Endothelial cell of umbilical vein (primary cell): ENCODE measurements around the gene CES1. TPM values are rescaled to one million over a fixed set of nuclear protein-coding genes. Genes with fewer than 3 reads are reported as not detected.
"Not testable (repeated sequence)": the region's sequence is repeated elsewhere in the genome, so short reads cannot be mapped to it uniquely, and the experiment has no call there.

ENCODE experiments used
- BruUV-seq: library from RNA; stranded (reverse); fragments of 400-500 nt; replicated peaks from 2 replicates; lab custom pipeline; 2021; lab: Mats Ljungman, UMichigan
- CTCF ChIA-PET: fragments of 300-600, 350-600 bp; sonication (Branson Sonifier 250); formaldehyde crosslinking; loops from one replicate; lab custom pipeline; 2021; ENCODE audit warnings: antibody characterized with exemption, inconsistent platforms; lab: Charles Lee
- POLR2A ChIA-PET: fragments of 300-600, 350-600 bp; sonication (Branson Sonifier 250); formaldehyde crosslinking; loops from one replicate; lab custom pipeline; 2021; ENCODE audit warnings: antibody characterized with exemption, inconsistent platforms; lab: Charles Lee
- DNase-seq: peaks from one replicate; pipeline ENCODE4 v3.0.0-alpha.2; 2011; ENCODE audit warnings: low read depth, low spot score
- FAIRE-seq: peaks from 2 replicates; lab custom pipeline; 2011; peaks lifted over from hg19 to GRCh38; lab: Jason Lieb, UNC
- H2AFZ ChIP-seq: 2 replicates; pipeline ENCODE4 v1.6.0; 2012; ENCODE audit warnings: low read depth, low read length, control low read depth, inconsistent platforms
- H3K27ac ChIP-seq: 2 replicates; pipeline ENCODE4 v1.5.1; 2011; ENCODE audit warnings: low read depth, mild to moderate bottlenecking, control low read depth, low read length, moderate library complexity; ENCODE audit not compliant: insufficient read depth
- H3K27me3 ChIP-seq, 2 experiments: 2 replicates each; pipeline versions ENCODE4 v1.6.0 to v1.6.1; 2011; ENCODE audit warnings: low read length in 2 of 2, mixed read lengths in 1 of 2; ENCODE audit not compliant: control insufficient read depth in 2 of 2, insufficient read depth in 2 of 2
- H3K36me3 ChIP-seq, 2 experiments: 2 replicates in 1 of 2; 3 replicates in 1 of 2; pipeline ENCODE4 v1.5.1; 2011; ENCODE audit warnings: low read length in 2 of 2, mild to moderate bottlenecking in 1 of 2, moderate library complexity in 1 of 2; ENCODE audit not compliant: control insufficient read depth in 2 of 2, insufficient read depth in 2 of 2; ENCODE audit errors: extremely low read depth in 1 of 2
- H3K4me1 ChIP-seq: 3 replicates; pipeline ENCODE4 v1.5.1; 2011; ENCODE audit warnings: mild to moderate bottlenecking, low read length; ENCODE audit not compliant: control insufficient read depth, insufficient read depth; ENCODE audit errors: extremely low read depth
- H3K4me2 ChIP-seq: 2 replicates; pipeline ENCODE4 v1.6.1; 2011; ENCODE audit warnings: low read length, control low read depth, mixed read lengths; ENCODE audit not compliant: insufficient read depth
- H3K4me3 ChIP-seq, 3 experiments: fragments of 200-600 bp in 1 of 3; sonication (generic), shearing (Covaris generic) in 1 of 3; replicated peaks in 1 of 3; 2 replicates each; pipeline ENCODE4 v1.5.1; 2011 to 2016; ENCODE audit warnings: control low read depth in 3 of 3, low read length in 3 of 3, mild to moderate bottlenecking in 2 of 3, inconsistent platforms in 1 of 3, low read depth in 1 of 3, moderate library complexity in 1 of 3; ENCODE audit not compliant: insufficient read depth in 1 of 3
- H3K79me2 ChIP-seq: 2 replicates; pipeline ENCODE4 v1.6.0; 2012; ENCODE audit warnings: low read length, inconsistent platforms; ENCODE audit not compliant: control insufficient read depth, insufficient read depth
- H3K9ac ChIP-seq: replicated peaks from 2 replicates; pipeline ENCODE3; 2011; ENCODE audit warnings: low read length, control low read depth; ENCODE audit not compliant: insufficient read depth; ENCODE audit errors: extremely low read depth
- H3K9me1 ChIP-seq: replicated peaks from 3 replicates; pipeline ENCODE4 v1.6.0; 2011; ENCODE audit warnings: mild to moderate bottlenecking, low read length; ENCODE audit not compliant: control insufficient read depth, insufficient read depth; ENCODE audit errors: extremely low read depth
- H3K9me3 ChIP-seq: replicated peaks from 2 replicates; pipeline ENCODE4 v1.5.1; 2012; ENCODE audit warnings: low read length, inconsistent platforms; ENCODE audit not compliant: control insufficient read depth, insufficient read depth
- H4K20me1 ChIP-seq: replicated peaks from 2 replicates; pipeline ENCODE3; 2011; ENCODE audit warnings: mild to moderate bottlenecking, low read length; ENCODE audit not compliant: control insufficient read depth, insufficient read depth; ENCODE audit errors: extremely low read depth
- MAX ChIP-seq: IDR thresholded peaks from 2 replicates; pipeline ENCODE4 v1.6.1; 2011; ENCODE audit not compliant: insufficient read depth, insufficient read length
- MYC ChIP-seq: IDR thresholded peaks from one replicate; pipeline ENCODE4 v1.6.1; 2011; ENCODE audit warnings: mild to moderate bottlenecking, low read depth, low read length
- POLR2A ChIP-seq: IDR thresholded peaks from 2 replicates; pipeline ENCODE4 v1.6.1; 2012; ENCODE audit warnings: low read depth, mild to moderate bottlenecking, control low read depth, low read length
- dilution Hi-C: fragments of 300-500 bp; cut with MboI; formaldehyde crosslinking; loops from one replicate; pipeline ENCODE4 v1.15.0; 2019; ENCODE audit warnings: low sequenced_read_pairs; ENCODE audit not compliant: extremely low pct_ligation_motif_present
- intact Hi-C: fragments of 100-400 bp; cut with micrococcal nuclease; formaldehyde crosslinking; loops from one replicate; pipeline ENCODE4 v1.10.0; 2022
- polyA plus RNA-seq, 4 experiments: library from polyadenylated mRNA; depleted of rRNA in 3 of 4; stranded (reverse) in 3 of 4; unstranded in 1 of 4; fragments of >200 nt; gene quantifications; 2 replicates each; pipeline versions ENCODE4 v1.2.1 to v1.2.3, GENCODE V29; 2011 to 2012; ENCODE audit warnings: missing spikeins in 1 of 4
- total RNA-seq: library from RNA; stranded (reverse); gene quantifications from 2 replicates; pipeline ENCODE4 v1.2.3, GENCODE V29; 2021

The CES1 gene
- total and polyA plus RNA-seq, 2 donors (not counting 3 experiments of a cell fraction or from before 2014, with no cell fraction given) = not detected

- intact Hi-C loops = no loop called here
- Histone ChIP-seq H3K4me1 (no peaks in the 10 kb centered on the region), H3K9ac (no peak overlapping the region), H2AFZ (no peak overlapping the region), H4K20me1 (no peaks in the 10 kb centered on the region), H3K9me3 (no peaks in the 10 kb centered on the region), H3K4me3 (no peak overlapping the region), H3K9me1 (no peaks in the 10 kb centered on the region), H3K27me3 (no peaks in the 10 kb centered on the region), H3K36me3 (no peaks in the 10 kb centered on the region), H3K27ac (no peak overlapping the region), H3K4me2 (no peak overlapping the region), H3K79me2 (no peaks in the 10 kb centered on the region)
- FAIRE-seq = no peak
- ChIA-PET CTCF (no interaction called here), POLR2A (no interaction called here)
- TF ChIP-seq MAX = no peak
- TF ChIP-seq MYC = no peak
- no peak for TF ChIP-seq POLR2A
- BruUV-seq = no TSS peak
- no peak for DNase-seq
- dilution Hi-C loops = no loop called here
Measured at GRCh38 chr16:55815320-55815719, 17.6 kb downstream of the CES1 start.

- CTCF ChIA-PET, POLR2A ChIA-PET, H3K79me2 ChIP-seq, H3K27me3 ChIP-seq, H3K9me3 ChIP-seq, H3K9ac ChIP-seq, H3K4me2 ChIP-seq, DNase-seq, BruUV-seq, H4K20me1 ChIP-seq, H3K4me1 ChIP-seq, intact Hi-C loops, FAIRE-seq, H2AFZ ChIP-seq, H3K36me3 ChIP-seq, dilution Hi-C loops, H3K4me3 ChIP-seq, H3K27ac ChIP-seq, H3K9me1 ChIP-seq: not testable (repeated sequence)
Measured at GRCh38 chr16:55814174-55814573, 18.7 kb downstream of the CES1 start.

GRCh38 chr16:55813730-55814129 is 19.2 kb downstream of the CES1 start:
- H3K27ac ChIP-seq, H3K4me3 ChIP-seq, H2AFZ ChIP-seq, DNase-seq, H4K20me1 ChIP-seq, H3K4me1 ChIP-seq, POLR2A ChIA-PET, H3K9me3 ChIP-seq, dilution Hi-C loops, H3K4me2 ChIP-seq, BruUV-seq, CTCF ChIA-PET, intact Hi-C loops, H3K9me1 ChIP-seq, FAIRE-seq, H3K36me3 ChIP-seq, H3K27me3 ChIP-seq, H3K79me2 ChIP-seq, H3K9ac ChIP-seq: not testable (repeated sequence)
